ENCODE measurements around the gene ADCY4.

ADCY4 gene

DNA sequence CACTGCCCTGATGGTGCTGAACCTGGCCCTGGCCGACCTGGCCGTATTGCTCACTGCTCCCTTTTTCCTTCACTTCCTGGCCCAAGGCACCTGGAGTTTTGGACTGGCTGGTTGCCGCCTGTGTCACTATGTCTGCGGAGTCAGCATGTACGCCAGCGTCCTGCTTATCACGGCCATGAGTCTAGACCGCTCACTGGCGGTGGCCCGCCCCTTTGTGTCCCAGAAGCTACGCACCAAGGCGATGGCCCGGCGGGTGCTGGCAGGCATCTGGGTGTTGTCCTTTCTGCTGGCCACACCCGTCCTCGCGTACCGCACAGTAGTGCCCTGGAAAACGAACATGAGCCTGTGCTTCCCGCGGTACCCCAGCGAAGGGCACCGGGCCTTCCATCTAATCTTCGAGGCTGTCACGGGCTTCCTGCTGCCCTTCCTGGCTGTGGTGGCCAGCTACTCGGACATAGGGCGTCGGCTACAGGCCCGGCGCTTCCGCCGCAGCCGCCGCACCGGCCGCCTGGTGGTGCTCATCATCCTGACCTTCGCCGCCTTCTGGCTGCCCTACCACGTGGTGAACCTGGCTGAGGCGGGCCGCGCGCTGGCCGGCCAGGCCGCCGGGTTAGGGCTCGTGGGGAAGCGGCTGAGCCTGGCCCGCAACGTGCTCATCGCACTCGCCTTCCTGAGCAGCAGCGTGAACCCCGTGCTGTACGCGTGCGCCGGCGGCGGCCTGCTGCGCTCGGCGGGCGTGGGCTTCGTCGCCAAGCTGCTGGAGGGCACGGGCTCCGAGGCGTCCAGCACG lies 18.9 kb downstream of the ADCY4 start:
- H3K79me1 ChIP-seq (ENCODE audit: low read depth, low read length), result no peaks in the 10 kb centered on the region
- WGBS, 2 donors (ENCODE audit: extremely low coverage in 2 of 2, insufficient read length in 2 of 2, insufficient replicate concordance in 1 of 2), result no CpG with 5 or more reads among the region's 70 CpGs

GRCh38 chr14:24315243-24315806 lies 19.5 kb downstream of the ADCY4 start:
- Histone ChIP-seq H2BK5ac (ENCODE audit: low read length) (no peak overlapping the region), H2AFZ (ENCODE audit: low read length) (no peak overlapping the region), H3K4me1 (ENCODE audit: control insufficient read depth in 2 of 2, insufficient read depth in 1 of 2, low read depth in 1 of 2, low read length in 2 of 2) (no peaks in the 10 kb centered on the region), H2BK12ac (ENCODE audit: low read length) (no peak overlapping the region), H4K91ac (ENCODE audit: low read depth, low read length, poor library complexity) (no peak overlapping the region), H2BK120ac (ENCODE audit: low read depth, low read length) (no peak overlapping the region), H3K4ac (ENCODE audit: low read length) (no peak overlapping the region), H3K27me3 (ENCODE audit: control insufficient read depth in 3 of 3, insufficient read depth in 3 of 3, low read depth in 1 of 3, low read length in 3 of 3) (peaks cover 0 to 19% (median 15%) of the 10 kb centered on the region in 3 experiments), H3K23ac (ENCODE audit: low read depth, low read length, poor library complexity) (peak overlapping the region; percentile 29), H4K8ac (ENCODE audit: low read depth, low read length) (no peak overlapping the region), H2BK15ac (ENCODE audit: low read length) (no peak overlapping the region), H3K14ac (ENCODE audit: low read length) (peak overlapping the region; percentile 40), H3K79me1 (ENCODE audit: low read depth, low read length) (no peaks in the 10 kb centered on the region), H3K4me2 (ENCODE audit: insufficient read depth, low read length, poor library complexity, severe bottlenecking) (no peak overlapping the region), H3K27ac (replicated peaks; ENCODE audit: low read length) (no peak overlapping the region), H3K36me3 (replicated peaks in 1 of 2; ENCODE audit: control insufficient read depth in 2 of 2, insufficient read depth in 2 of 2, low read length in 2 of 2) (peaks cover 4 to 8% of the 10 kb centered on the region in 2 donors), H2AK5ac (ENCODE audit: low read depth, low read length) (peak overlapping the region; percentile 47), H3K4me3 (ENCODE audit: low read length in 2 of 2) (no peak overlapping the region), H3K9me3 (replicated peaks in 1 of 2; ENCODE audit: control insufficient read depth in 2 of 2, insufficient read depth in 1 of 2, low read depth in 1 of 2, low read length in 2 of 2) (peaks cover 0 to 7% of the 10 kb centered on the region in 2 donors), H3K18ac (ENCODE audit: low read length) (no peak overlapping the region), H3K9ac (ENCODE audit: low read depth, low read length, poor library complexity) (no peak overlapping the region)
- DNase-seq (ENCODE audit: low spot score), result no peak
- WGBS, 2 donors (ENCODE audit: extremely low coverage in 2 of 2, insufficient read length in 2 of 2, insufficient replicate concordance in 1 of 2), result no CpG with 5 or more reads among the region's 10 CpGs

More for the DNA sequence above, 18.9 kb downstream of the ADCY4 start:
- Histone ChIP-seq H3K14ac (ENCODE audit: low read length) (no peak overlapping the region), H3K9me3 (replicated peaks in 1 of 2; ENCODE audit: control insufficient read depth in 2 of 2, insufficient read depth in 1 of 2, low read depth in 1 of 2, low read length in 2 of 2) (peaks cover 0 to 7% of the 10 kb centered on the region in 2 donors), H3K18ac (ENCODE audit: low read length) (no peak overlapping the region), H3K9ac (ENCODE audit: low read depth, low read length, poor library complexity) (no peak overlapping the region), H2AK5ac (ENCODE audit: low read depth, low read length) (peak overlapping the region; percentile 47), H3K4me3 (ENCODE audit: low read length in 2 of 2) (peak overlapping the region in 1 of 2 donors; percentile 19), H2BK12ac (ENCODE audit: low read length) (no peak overlapping the region), H3K4me2 (ENCODE audit: insufficient read depth, low read length, poor library complexity, severe bottlenecking) (no peak overlapping the region), H2BK15ac (ENCODE audit: low read length) (no peak overlapping the region), H4K91ac (ENCODE audit: low read depth, low read length, poor library complexity) (no peak overlapping the region), H2BK120ac (ENCODE audit: low read depth, low read length) (no peak overlapping the region), H3K23ac (ENCODE audit: low read depth, low read length, poor library complexity) (peak overlapping the region; percentile 29), H3K36me3 (replicated peaks in 1 of 2; ENCODE audit: control insufficient read depth in 2 of 2, insufficient read depth in 2 of 2, low read length in 2 of 2) (peaks cover 4 to 5% of the 10 kb centered on the region in 2 donors), H2AFZ (ENCODE audit: low read length) (no peak overlapping the region), H2BK5ac (ENCODE audit: low read length) (no peak overlapping the region), H3K4ac (ENCODE audit: low read length) (no peak overlapping the region), H3K4me1 (ENCODE audit: control insufficient read depth in 2 of 2, insufficient read depth in 1 of 2, low read depth in 1 of 2, low read length in 2 of 2) (no peaks in the 10 kb centered on the region), H4K8ac (ENCODE audit: low read depth, low read length) (no peak overlapping the region), H3K27ac (replicated peaks; ENCODE audit: low read length) (no peak overlapping the region), H3K27me3 (ENCODE audit: control insufficient read depth in 3 of 3, insufficient read depth in 3 of 3, low read depth in 1 of 3, low read length in 3 of 3) (peaks cover 0 to 19% (median 17%) of the 10 kb centered on the region in 3 experiments)
- no peak for DNase-seq (ENCODE audit: low spot score)

DNA sequence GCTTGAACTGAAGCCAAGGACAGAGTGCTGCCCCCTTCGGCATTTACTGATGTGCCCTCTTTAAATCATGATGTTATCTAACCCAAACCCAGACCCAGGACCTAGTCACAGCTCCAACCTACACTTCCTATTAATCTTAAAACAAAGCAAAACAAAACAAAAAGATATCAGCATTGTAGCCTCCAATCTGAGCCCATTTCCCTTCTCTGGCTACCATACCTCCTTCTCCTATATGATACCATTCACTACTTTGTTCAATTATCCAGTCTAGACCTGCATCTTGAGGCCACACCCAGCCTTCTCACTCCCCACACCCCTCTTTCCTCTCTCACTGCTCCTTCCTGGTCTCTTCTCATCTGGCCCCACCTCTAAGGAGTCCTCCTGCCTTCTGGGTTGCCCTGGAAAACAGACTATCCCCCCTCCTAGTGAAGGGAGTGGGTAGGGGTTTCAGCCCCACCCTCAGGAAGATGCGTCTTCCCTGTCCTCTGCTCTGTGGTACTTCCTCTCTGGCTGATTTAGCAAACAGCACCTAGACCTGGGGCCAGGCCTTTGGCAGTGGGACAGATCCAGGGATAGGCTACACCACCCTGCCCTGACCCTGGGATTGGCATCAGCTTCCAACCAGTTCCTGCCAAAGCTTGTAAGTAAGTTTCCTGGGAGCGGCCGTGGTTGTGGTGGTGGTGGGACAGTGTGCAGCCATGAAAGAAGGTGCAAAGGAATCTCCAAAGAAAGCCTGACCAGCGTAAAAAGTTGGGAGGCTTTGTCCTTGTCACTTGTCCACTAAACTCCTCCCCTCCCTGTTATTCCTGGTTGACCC lies 20.3 kb downstream of the ADCY4 start:
- Histone ChIP-seq H3K79me1 (ENCODE audit: low read depth, low read length) (no peaks in the 10 kb centered on the region), H2BK120ac (ENCODE audit: low read depth, low read length) (no peak overlapping the region), H3K36me3 (replicated peaks in 1 of 2; ENCODE audit: control insufficient read depth in 2 of 2, insufficient read depth in 2 of 2, low read length in 2 of 2) (peaks cover 6 to 15% of the 10 kb centered on the region in 2 donors), H3K9me3 (replicated peaks in 1 of 2; ENCODE audit: control insufficient read depth in 2 of 2, insufficient read depth in 1 of 2, low read depth in 1 of 2, low read length in 2 of 2) (peaks cover 0 to 7% of the 10 kb centered on the region in 2 donors), H3K23ac (ENCODE audit: low read depth, low read length, poor library complexity) (no peak overlapping the region), H3K4me1 (ENCODE audit: control insufficient read depth in 2 of 2, insufficient read depth in 1 of 2, low read depth in 1 of 2, low read length in 2 of 2) (no peaks in the 10 kb centered on the region), H2AFZ (ENCODE audit: low read length) (no peak overlapping the region), H3K4me2 (ENCODE audit: insufficient read depth, low read length, poor library complexity, severe bottlenecking) (no peak overlapping the region), H4K91ac (ENCODE audit: low read depth, low read length, poor library complexity) (no peak overlapping the region), H3K9ac (ENCODE audit: low read depth, low read length, poor library complexity) (no peak overlapping the region), H3K4ac (ENCODE audit: low read length) (no peak overlapping the region), H3K27me3 (ENCODE audit: control insufficient read depth in 3 of 3, insufficient read depth in 3 of 3, low read depth in 1 of 3, low read length in 3 of 3) (peaks cover 0 to 19% (median 8%) of the 10 kb centered on the region in 3 experiments), H2BK12ac (ENCODE audit: low read length) (no peak overlapping the region), H2AK5ac (ENCODE audit: low read depth, low read length) (no peak overlapping the region), H3K4me3 (ENCODE audit: low read length in 2 of 2) (no peak overlapping the region), H2BK5ac (ENCODE audit: low read length) (no peak overlapping the region), H4K8ac (ENCODE audit: low read depth, low read length) (no peak overlapping the region), H3K18ac (ENCODE audit: low read length) (no peak overlapping the region), H2BK15ac (ENCODE audit: low read length) (no peak overlapping the region), H3K14ac (ENCODE audit: low read length) (no peak overlapping the region), H3K27ac (replicated peaks; ENCODE audit: low read length) (no peak overlapping the region)
- DNase-seq (ENCODE audit: low spot score), result no peak
- no CpG with 5 or more reads among the region's 5 CpGs for WGBS, 2 donors (ENCODE audit: extremely low coverage in 2 of 2, insufficient read length in 2 of 2, insufficient replicate concordance in 1 of 2)
